Heart left ventricle (tissue), 16 donors: ENCODE measurements around the gene LKAAEAR1. TPM values are rescaled to one million over a fixed set of nuclear protein-coding genes. Genes with fewer than 3 reads are reported as not detected.
A peak's percentile ranks its signal among the peaks of the same experiment; 100 is the strongest.

Source experiments
- ATAC-seq, 4 donors: fragments of 200-7000 bp; cut with Tn5 transposase; one replicate each; pipeline ENCODE4 v1.9.1; 2020 to 2022; ENCODE audit warnings: moderate library complexity in 4 of 4, mild to moderate bottlenecking in 3 of 4, moderate number of reproducible peaks in 1 of 4
- DNase-seq, 5 donors: peaks; one replicate each; pipeline ENCODE4 v3.0.0-alpha.2; 2020
- H3K27ac ChIP-seq, 12 donors: fragments of 200-600 bp; sonication (generic) in 4 of 12; one replicate each; pipeline versions ENCODE4 v1.5.0 to v1.8.0; 2016 to 2022; ENCODE audit warnings: mild to moderate bottlenecking in 2 of 12
- H3K27me3 ChIP-seq, 9 donors: fragments of 200-600 bp; sonication (generic) in 2 of 9; one replicate each; pipeline versions ENCODE4 v1.5.1 to v1.8.0; 2016 to 2022; ENCODE audit warnings: mild to moderate bottlenecking in 3 of 9
- H3K36me3 ChIP-seq, 9 donors: fragments of 200-600 bp; sonication (generic) in 2 of 9; one replicate each; pipeline versions ENCODE4 v1.5.0 to v1.8.0; 2018 to 2022; ENCODE audit warnings: mild to moderate bottlenecking in 2 of 9
- H3K4me1 ChIP-seq, 12 donors: fragments of 200-600 bp; sonication (generic) in 4 of 12; one replicate each; pipeline versions ENCODE4 v1.5.0 to v1.8.0; 2016 to 2022; ENCODE audit warnings: mild to moderate bottlenecking in 3 of 12
- H3K4me3 ChIP-seq, 12 donors: fragments of 200-600 bp; sonication (generic) in 4 of 12; one replicate each; pipeline versions ENCODE4 v1.5.0 to v1.8.0; 2017 to 2022; ENCODE audit warnings: mild to moderate bottlenecking in 9 of 12, moderate library complexity in 4 of 12
- H3K9me3 ChIP-seq, 12 donors: fragments of 200-600 bp; sonication (generic) in 4 of 12; one replicate each; pipeline versions ENCODE4 v1.5.0 to v1.8.0; 2016 to 2022; ENCODE audit warnings: mild to moderate bottlenecking in 1 of 12
- POLR2A ChIP-seq, 2 donors: fragments of 450-650 bp; IDR thresholded peaks; one replicate each; pipeline ENCODE4 v1.6.1; 2017; ENCODE audit warnings: antibody characterized with exemption in 2 of 2, mild to moderate bottlenecking in 2 of 2, moderate library complexity in 2 of 2
- WGBS, 4 donors: extraction: QIAGEN DNeasy Blood & Tissue Kit in 2 of 4; methylation state at CpG; one replicate each; pipeline versions ENCODE4 v1.1.5 to v1.1.7; 2013 to 2018; 5-methylcytosine and 5-hydroxymethylcytosine counted together
- intact Hi-C, 10 donors: fragments of 100-400 bp; cut with DNase I; formaldehyde crosslinking; loops; one replicate each; pipeline versions ENCODE4 v1.11.1 to v1.14.2; 2022
- polyA plus RNA-seq, 2 donors: library from polyadenylated mRNA; stranded (reverse); fragments of 200-250 nt; gene quantifications; one replicate each; pipeline ENCODE4 v1.2.3, GENCODE V29; 2013
- total RNA-seq, 9 donors: library from RNA; depleted of rRNA in 2 of 9; stranded (reverse); fragments of >200 nt in 2 of 9; fragmentation: NEBNext Ultra II Directional in 3 of 9; extraction: Animal tissue kit (Norgen Biotek cat#: 25700) in 3 of 9; gene quantifications; one replicate each; pipeline versions ENCODE4 v1.1.0 to v1.2.4, GENCODE V29; 2016 to 2023
- TF ChIP-seq, protein P1 (sequence below), 12 donors: fragments of 200-600 bp; sonication (generic) in 4 of 12; IDR thresholded peaks; one replicate each; pipeline versions ENCODE4 v1.5.0 to v1.8.0; 2018 to 2022; ENCODE audit warnings: antibody characterized with exemption in 12 of 12, mild to moderate bottlenecking in 5 of 12
- donor health status: ischemic (EF 13 %, LVEDD 7.1; RV severe dilation, severe dysfunction).
- donor health status: healthy with polysubstance abuse.
- donor health status: DM: no; HTN: yes; CAD: no.
- donor health status: DM: no; HTN: no; CAD: no.
- donor health status: ischemic (EF 25% LVEDD 6.9; RV normal size, moderate dysfunction).
- donor health status: ischemic (EF 25% LVEDD 5.7; RV mildly dilated, moderate dysfunction).
- donor health status: healthy.
- donor health status: DM: yes; HTN: yes; CAD: no.
- donor health status: ischemic (EF 35%, LVEDD 5.7; RV mildly dilated, moderate dysfunction).
- donor health status: nonischemic (EF 11% LVEDD 7.7; RV severe dilation, severe dysfunction).
- donor health status: DM: yes; HTN: yes; CAD: no.
- donor health status: PGD.
- donor health status: ischemic (EF 29% LVEDD 5.4; RV normal size, mild dysfunction).
- donor health status: nonischemic (EF 23%, LVEDD 6.1; RV moderate dilation, normal function).

Gene LKAAEAR1
- total and polyA plus RNA-seq, 11 donors: not detected

DNA sequence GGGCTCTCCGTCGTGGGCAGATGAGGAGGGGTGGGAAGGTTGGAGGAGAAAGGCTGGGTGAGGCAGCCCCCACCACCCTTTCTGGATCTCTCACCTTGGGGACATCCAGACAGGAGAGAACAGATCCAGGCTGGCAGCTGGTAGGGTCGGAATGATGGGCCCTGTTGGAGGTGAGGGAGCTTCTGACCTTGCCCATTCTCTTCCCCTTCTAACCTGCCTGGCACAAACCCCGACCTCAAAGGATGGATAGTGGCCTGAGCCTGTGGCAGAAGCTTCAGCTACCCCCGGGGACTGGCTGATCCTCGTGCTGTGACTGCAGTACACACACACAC is 29.2 kb upstream of the LKAAEAR1 start:
- H3K4me3 ChIP-seq: no peak overlapping the region
- H3K9me3 ChIP-seq: no peaks in the 10 kb centered on the region
- 68 to 75% (median 74%) methylated on average over 5 to 6 of the region's 6 CpGs for WGBS, 4 donors
- H3K36me3 ChIP-seq: no peaks in the 10 kb centered on the region
- intact Hi-C loops: loop anchor here in 3 of 10 donors (10.0 kb wide), 1 partner anchor 79 kb away; the partner anchor contains the start of gene C20orf204 (in 3 of the 3)
- no peaks in the 10 kb centered on the region for H3K4me1 ChIP-seq
- no peak for ATAC-seq
- TF ChIP-seq, protein P1, sequence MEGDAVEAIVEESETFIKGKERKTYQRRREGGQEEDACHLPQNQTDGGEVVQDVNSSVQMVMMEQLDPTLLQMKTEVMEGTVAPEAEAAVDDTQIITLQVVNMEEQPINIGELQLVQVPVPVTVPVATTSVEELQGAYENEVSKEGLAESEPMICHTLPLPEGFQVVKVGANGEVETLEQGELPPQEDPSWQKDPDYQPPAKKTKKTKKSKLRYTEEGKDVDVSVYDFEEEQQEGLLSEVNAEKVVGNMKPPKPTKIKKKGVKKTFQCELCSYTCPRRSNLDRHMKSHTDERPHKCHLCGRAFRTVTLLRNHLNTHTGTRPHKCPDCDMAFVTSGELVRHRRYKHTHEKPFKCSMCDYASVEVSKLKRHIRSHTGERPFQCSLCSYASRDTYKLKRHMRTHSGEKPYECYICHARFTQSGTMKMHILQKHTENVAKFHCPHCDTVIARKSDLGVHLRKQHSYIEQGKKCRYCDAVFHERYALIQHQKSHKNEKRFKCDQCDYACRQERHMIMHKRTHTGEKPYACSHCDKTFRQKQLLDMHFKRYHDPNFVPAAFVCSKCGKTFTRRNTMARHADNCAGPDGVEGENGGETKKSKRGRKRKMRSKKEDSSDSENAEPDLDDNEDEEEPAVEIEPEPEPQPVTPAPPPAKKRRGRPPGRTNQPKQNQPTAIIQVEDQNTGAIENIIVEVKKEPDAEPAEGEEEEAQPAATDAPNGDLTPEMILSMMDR (IDR thresholded peaks at IDR 0.05): no peak
- no peak for TF ChIP-seq POLR2A (IDR thresholded peaks at IDR 0.05)
- peak in 1 of 5 donors; percentile 14 for DNase-seq
- no peak overlapping the region for H3K27ac ChIP-seq
- no peaks in the 10 kb centered on the region for H3K27me3 ChIP-seq

DNA sequence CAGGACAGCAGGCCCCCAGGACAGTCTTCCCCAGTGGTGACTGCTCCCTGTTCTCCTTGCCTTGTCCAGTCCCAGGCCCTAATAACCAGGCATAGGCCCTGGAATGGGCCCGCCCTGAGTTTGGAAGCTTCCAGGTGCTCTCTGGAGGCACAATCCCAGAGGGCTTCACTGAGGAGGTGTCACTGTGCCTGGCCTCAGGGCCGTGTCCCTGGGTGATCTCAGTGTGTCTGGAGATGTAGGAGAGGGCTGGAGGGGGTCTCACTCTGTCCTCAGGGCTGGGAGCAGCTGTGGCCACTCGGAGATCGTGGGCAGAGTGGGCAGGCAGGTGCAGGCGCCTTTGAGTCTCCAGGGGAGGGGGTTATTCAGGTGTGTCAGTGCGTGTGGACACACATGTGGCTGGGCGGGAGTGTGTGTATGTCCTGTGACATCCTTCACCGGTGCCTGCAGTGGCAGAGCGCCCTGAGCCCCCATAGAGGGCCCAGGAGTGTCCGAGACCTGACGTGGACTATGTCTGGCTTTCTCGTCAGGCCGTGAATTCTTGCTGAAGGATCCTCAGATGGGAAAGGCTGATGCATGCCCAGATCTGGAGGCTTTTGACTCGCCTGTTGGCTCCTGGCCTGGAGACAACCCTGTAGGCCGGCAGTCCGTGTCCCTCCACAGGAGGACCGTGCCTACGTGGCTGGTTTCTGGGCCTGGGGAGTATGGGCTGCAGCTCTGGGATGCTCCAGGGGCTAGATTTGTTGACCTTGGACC is 28.7 kb upstream of the LKAAEAR1 start:
- peak in 2 of 5 donors; percentile 11 to 15 for DNase-seq
- Histone ChIP-seq H3K36me3 (no peaks in the 10 kb centered on the region), H3K4me1 (no peaks in the 10 kb centered on the region), H3K4me3 (no peak overlapping the region), H3K27ac (no peak overlapping the region), H3K27me3 (peaks cover 0 to under 1% (median 0%) of the 10 kb centered on the region in 9 donors), H3K9me3 (no peaks in the 10 kb centered on the region)
- intact Hi-C loops: loop anchor here in 3 of 10 donors (10.0 kb wide), 1 partner anchor 78 kb away; the partner anchor contains the start of gene C20orf204 (in 3 of the 3)
- 81 to 88% (median 82%) methylated on average over 15 to 18 of the region's 18 CpGs for whole genome bisulfite sequencing, 4 donors
- no peak for ATAC-seq
- TF ChIP-seq, protein P1 (IDR thresholded peaks at IDR 0.05): no peak
- no peak for TF ChIP-seq POLR2A (IDR thresholded peaks at IDR 0.05)

DNA sequence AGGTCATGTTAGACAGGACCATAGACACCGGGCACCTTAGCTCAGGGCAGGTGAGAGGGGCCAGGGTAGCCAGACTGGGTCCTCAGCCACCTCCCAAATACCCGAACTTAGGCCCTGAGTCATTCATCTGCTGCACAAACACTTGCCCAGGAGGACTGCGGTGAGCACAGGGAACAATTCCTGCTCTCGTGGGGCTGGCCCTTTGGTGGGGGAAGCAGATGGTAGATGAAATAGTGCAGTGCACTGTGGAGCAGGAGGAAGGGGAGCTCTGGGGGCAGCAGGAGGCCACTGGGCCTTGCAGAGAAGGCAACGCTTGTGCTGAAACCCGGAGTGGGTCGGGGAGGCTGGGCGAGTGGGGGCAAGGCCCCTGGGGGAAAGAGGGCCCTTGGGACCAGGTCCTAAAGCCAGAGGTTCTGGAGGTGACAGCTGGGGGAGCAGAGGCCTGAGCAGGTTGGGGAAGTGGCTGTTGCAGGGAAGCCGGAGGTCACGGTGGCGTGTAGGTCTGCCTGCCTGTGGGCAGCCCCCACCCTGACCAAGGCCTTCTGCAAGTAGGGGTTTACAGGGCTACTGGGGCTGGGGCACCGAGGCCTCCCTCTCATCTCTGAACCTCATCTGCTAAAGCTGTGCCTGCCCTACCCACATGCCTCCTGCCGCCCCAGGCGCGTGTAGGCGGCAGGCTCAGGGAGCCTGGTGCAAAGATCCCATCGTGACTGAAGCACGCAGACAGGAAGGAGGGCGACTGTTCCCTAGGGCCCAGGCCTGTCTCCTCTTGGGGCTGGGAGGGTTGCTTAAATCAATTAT is 27.8 kb upstream of the LKAAEAR1 start:
- no peak overlapping the region for H3K4me3 ChIP-seq
- DNase-seq: peak in 2 of 5 donors; percentile 7 to 13

More for the DNA sequence above, 27.8 kb upstream of the LKAAEAR1 start:
- H3K27ac ChIP-seq: no peak overlapping the region
- H3K9me3 ChIP-seq: no peaks in the 10 kb centered on the region
- no peak for ATAC-seq
- intact Hi-C loops: loop anchor here in 3 of 10 donors (10.0 kb wide), 1 partner anchor 77 kb away; the partner anchor contains the start of gene C20orf204 (in 3 of the 3)
- H3K27me3 ChIP-seq: peaks cover 0 to 8% (median 0%) of the 10 kb centered on the region in 9 donors
- H3K36me3 ChIP-seq: no peaks in the 10 kb centered on the region
- no peaks in the 10 kb centered on the region for H3K4me1 ChIP-seq
- 76 to 85% (median 79%) methylated on average over 18 to 19 of the region's 19 CpGs for WGBS, 4 donors
- TF ChIP-seq POLR2A (IDR thresholded peaks at IDR 0.05): no peak
- TF ChIP-seq, protein P1 (IDR thresholded peaks at IDR 0.05): no peak
